ENCODE results near the gene HGD. TPM values are rescaled to one million over a fixed set of nuclear protein-coding genes. Genes with fewer than 3 reads are reported as not detected.
"Not testable (repeated sequence)": the region's sequence is repeated elsewhere in the genome, so short reads cannot be mapped to it uniquely, and the experiment has no call there.

Gene HGD
- total RNA-seq, 2 donors from 2014 or later: 47.1 to 104 TPM

DNA sequence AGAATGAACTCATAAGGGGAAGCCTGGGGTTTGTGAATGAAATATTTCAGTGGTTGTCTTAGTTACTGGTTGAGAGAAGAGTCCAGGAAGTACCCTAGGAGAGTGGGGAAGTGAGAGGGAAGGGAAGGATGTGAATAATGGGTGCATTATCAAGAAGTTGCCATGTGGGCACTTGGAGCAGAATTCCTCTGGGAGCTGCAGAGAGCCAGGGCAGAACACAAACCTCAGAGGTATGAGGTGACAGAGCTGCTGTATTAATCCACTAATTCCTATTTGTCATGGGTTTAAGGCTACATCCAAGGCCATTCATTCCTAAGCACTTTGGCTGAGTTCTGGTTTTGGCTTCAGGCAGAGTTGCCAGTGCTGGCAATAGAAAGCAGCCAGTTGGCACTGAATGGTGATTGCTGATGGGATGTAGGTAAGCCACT is 56.9 kb downstream of the HGD start:
- Histone ChIP-seq H3K27me3 (replicated peaks; ENCODE audit: insufficient read depth) (no peaks in the 10 kb centered on the region), H3K9me3 (no peaks in the 10 kb centered on the region), H3K27ac (no peak overlapping the region), H3K36me3 (no peaks in the 10 kb centered on the region), H3K4me3 (no peak overlapping the region), H3K4me1 (replicated peaks) (no peaks in the 10 kb centered on the region)
- intact Hi-C loops (cut with DNase I): no loop called here
- TF ChIP-seq POLR2A (IDR thresholded peaks at IDR 0.05) (no peak), POLR2AphosphoS5 (IDR thresholded peaks at IDR 0.05) (no peak)
- TF ChIP-seq, protein P1, sequence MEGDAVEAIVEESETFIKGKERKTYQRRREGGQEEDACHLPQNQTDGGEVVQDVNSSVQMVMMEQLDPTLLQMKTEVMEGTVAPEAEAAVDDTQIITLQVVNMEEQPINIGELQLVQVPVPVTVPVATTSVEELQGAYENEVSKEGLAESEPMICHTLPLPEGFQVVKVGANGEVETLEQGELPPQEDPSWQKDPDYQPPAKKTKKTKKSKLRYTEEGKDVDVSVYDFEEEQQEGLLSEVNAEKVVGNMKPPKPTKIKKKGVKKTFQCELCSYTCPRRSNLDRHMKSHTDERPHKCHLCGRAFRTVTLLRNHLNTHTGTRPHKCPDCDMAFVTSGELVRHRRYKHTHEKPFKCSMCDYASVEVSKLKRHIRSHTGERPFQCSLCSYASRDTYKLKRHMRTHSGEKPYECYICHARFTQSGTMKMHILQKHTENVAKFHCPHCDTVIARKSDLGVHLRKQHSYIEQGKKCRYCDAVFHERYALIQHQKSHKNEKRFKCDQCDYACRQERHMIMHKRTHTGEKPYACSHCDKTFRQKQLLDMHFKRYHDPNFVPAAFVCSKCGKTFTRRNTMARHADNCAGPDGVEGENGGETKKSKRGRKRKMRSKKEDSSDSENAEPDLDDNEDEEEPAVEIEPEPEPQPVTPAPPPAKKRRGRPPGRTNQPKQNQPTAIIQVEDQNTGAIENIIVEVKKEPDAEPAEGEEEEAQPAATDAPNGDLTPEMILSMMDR (IDR thresholded peaks at IDR 0.05): no peak
- DNase-seq (ENCODE audit: low spot score): no peak

- H3K27ac ChIP-seq: no peak overlapping the region
- H3K9me3 ChIP-seq: no peaks in the 10 kb centered on the region
- H3K4me3 ChIP-seq: no peak overlapping the region
- H3K4me1 ChIP-seq (replicated peaks): no peaks in the 10 kb centered on the region
- intact Hi-C loops (cut with DNase I): no loop called here
- H3K27me3 ChIP-seq (replicated peaks; ENCODE audit: insufficient read depth): no peaks in the 10 kb centered on the region
- H3K36me3 ChIP-seq: no peaks in the 10 kb centered on the region
- no peak for DNase-seq (ENCODE audit: low spot score)
- TF ChIP-seq POLR2AphosphoS5 (IDR thresholded peaks at IDR 0.05) (no peak), POLR2A (IDR thresholded peaks at IDR 0.05) (no peak)
- TF ChIP-seq, protein P1 (IDR thresholded peaks at IDR 0.05): no peak
These were observed 58.3 kb downstream of the HGD start for GRCh38 chr3:120623727-120624093.

DNA sequence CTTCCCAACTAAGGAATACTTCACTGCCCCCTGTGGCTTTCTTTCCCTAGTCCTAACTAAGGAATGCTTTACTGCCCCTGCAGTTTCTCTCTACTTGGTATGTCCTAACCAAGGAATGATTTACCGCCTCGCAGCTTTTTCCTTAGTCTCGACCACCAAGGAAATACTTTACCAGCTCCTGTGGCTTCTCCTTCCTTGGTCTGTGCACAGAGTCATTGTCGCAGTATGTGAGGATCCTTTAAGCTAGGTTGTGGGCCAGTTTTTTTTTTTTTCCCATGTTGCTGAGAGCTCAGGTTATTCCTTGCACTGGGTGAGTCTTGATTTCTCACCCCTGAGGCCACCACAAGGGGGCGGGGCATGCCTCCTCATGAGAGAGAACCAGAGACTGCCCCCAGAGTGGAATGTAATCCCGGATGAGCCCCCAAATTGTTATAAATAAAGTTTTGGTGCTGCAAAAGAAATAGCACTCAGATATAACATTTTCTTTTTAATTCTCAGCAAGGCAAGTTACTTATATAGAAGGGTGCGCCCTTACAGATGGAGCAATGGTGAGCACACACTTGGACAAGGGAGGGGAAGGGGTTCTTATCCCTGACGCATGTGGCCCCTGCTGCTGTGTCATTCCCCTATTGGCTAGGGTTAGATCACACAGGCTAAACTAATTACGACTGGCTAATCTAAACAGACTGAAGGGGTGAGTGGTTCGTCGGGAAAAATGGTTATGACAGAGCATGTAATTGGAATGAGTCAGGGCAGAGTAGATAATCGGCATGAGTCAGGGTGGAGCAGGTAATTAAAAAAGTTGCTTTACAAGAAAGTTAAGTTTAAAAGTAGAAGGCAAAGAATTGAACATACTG is 58.9 kb downstream of the HGD start:
- 89% methylated on average over 12 of the region's 12 CpGs for WGBS
- TF ChIP-seq POLR2A (IDR thresholded peaks at IDR 0.05) (no peak), POLR2AphosphoS5 (IDR thresholded peaks at IDR 0.05) (no peak)
- TF ChIP-seq, protein P1 (IDR thresholded peaks at IDR 0.05): no peak
- no peak for DNase-seq (ENCODE audit: low spot score)
- intact Hi-C loops (cut with DNase I): no loop called here
- no peaks in the 10 kb centered on the region for H3K36me3 ChIP-seq
- no peak overlapping the region for H3K4me3 ChIP-seq
- no peaks in the 10 kb centered on the region for H3K27me3 ChIP-seq (replicated peaks; ENCODE audit: insufficient read depth)
- no peaks in the 10 kb centered on the region for H3K9me3 ChIP-seq
- H3K27ac ChIP-seq: no peak overlapping the region
- no peaks in the 10 kb centered on the region for H3K4me1 ChIP-seq (replicated peaks)

DNA sequence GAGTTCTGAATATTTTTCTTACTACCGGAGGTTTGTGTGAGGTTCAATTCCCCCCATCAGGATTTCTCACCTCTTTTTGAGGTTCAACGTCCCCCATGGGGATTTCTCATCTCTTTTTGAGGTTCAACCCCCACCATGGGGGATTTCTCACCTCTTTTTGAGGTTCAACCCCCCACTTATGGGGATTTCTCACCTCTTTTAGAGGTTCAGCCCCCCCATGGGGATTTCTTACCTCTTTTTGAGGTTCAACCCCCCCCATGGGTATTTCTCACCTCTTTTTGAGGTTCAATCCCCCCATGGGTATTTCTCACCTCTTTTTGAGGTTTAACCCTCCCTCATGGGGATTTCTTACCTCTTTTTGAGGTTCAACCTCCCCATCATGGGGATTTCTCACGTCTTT is 59.6 kb downstream of the HGD start:
- WGBS: 84% methylated on average over 3 of the region's 3 CpGs
- Histone ChIP-seq H3K4me1 (replicated peaks) (no peaks in the 10 kb centered on the region), H3K9me3 (no peaks in the 10 kb centered on the region), H3K4me3 (no peak overlapping the region), H3K36me3 (no peaks in the 10 kb centered on the region), H3K27ac (no peak overlapping the region), H3K27me3 (replicated peaks; ENCODE audit: insufficient read depth) (no peaks in the 10 kb centered on the region)
- DNase-seq (ENCODE audit: low spot score): no peak
- no peak for TF ChIP-seq POLR2AphosphoS5 (IDR thresholded peaks at IDR 0.05)
- TF ChIP-seq, protein P1 (IDR thresholded peaks at IDR 0.05): no peak
- no peak for TF ChIP-seq POLR2A (IDR thresholded peaks at IDR 0.05)
- intact Hi-C loops (cut with DNase I): no loop called here

DNA sequence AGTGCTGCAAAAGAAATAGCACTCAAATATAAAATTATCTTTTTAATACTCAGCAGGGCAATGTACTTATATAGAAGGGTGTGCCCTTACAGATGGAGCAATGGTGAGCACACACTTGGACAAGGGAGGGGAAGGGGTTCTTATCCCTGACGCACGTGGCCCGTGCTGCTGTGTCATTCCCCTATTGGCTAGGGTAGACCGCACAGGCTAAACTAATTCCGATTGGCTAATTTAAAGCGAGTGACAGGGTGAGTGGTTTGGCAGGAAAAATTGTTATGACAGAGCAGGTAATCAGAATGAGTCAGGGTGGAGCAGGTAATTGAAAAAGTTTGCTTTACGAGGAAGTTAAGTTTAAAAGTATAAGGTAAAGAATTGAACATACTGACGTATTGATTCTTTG is 65.3 kb downstream of the HGD start:
- H3K4me3 ChIP-seq; H3K27me3 ChIP-seq (replicated peaks; ENCODE audit: insufficient read depth); H3K9me3 ChIP-seq; H3K4me1 ChIP-seq (replicated peaks); DNase-seq (ENCODE audit: low spot score); intact Hi-C loops (cut with DNase I); H3K27ac ChIP-seq; H3K36me3 ChIP-seq: not testable (repeated sequence)
- WGBS: 73% methylated on average over 8 of the region's 8 CpGs
